SH-SY5Y (cell line): ENCODE measurements around the gene ARHGEF1.

ENCODE experiments used
- GATA2 ChIP-seq: IDR thresholded peaks from 2 replicates; pipeline ENCODE4 v1.6.1; 2011; ENCODE audit warnings: mild to moderate bottlenecking, low read depth, low read length
- GATA3 ChIP-seq: IDR thresholded peaks from 2 replicates; pipeline ENCODE4 v1.6.1; 2011; ENCODE audit warnings: low read depth, mild to moderate bottlenecking, low read length, moderate library complexity

The ARHGEF1 gene, protein sequence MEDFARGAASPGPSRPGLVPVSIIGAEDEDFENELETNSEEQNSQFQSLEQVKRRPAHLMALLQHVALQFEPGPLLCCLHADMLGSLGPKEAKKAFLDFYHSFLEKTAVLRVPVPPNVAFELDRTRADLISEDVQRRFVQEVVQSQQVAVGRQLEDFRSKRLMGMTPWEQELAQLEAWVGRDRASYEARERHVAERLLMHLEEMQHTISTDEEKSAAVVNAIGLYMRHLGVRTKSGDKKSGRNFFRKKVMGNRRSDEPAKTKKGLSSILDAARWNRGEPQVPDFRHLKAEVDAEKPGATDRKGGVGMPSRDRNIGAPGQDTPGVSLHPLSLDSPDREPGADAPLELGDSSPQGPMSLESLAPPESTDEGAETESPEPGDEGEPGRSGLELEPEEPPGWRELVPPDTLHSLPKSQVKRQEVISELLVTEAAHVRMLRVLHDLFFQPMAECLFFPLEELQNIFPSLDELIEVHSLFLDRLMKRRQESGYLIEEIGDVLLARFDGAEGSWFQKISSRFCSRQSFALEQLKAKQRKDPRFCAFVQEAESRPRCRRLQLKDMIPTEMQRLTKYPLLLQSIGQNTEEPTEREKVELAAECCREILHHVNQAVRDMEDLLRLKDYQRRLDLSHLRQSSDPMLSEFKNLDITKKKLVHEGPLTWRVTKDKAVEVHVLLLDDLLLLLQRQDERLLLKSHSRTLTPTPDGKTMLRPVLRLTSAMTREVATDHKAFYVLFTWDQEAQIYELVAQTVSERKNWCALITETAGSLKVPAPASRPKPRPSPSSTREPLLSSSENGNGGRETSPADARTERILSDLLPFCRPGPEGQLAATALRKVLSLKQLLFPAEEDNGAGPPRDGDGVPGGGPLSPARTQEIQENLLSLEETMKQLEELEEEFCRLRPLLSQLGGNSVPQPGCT

DNA sequence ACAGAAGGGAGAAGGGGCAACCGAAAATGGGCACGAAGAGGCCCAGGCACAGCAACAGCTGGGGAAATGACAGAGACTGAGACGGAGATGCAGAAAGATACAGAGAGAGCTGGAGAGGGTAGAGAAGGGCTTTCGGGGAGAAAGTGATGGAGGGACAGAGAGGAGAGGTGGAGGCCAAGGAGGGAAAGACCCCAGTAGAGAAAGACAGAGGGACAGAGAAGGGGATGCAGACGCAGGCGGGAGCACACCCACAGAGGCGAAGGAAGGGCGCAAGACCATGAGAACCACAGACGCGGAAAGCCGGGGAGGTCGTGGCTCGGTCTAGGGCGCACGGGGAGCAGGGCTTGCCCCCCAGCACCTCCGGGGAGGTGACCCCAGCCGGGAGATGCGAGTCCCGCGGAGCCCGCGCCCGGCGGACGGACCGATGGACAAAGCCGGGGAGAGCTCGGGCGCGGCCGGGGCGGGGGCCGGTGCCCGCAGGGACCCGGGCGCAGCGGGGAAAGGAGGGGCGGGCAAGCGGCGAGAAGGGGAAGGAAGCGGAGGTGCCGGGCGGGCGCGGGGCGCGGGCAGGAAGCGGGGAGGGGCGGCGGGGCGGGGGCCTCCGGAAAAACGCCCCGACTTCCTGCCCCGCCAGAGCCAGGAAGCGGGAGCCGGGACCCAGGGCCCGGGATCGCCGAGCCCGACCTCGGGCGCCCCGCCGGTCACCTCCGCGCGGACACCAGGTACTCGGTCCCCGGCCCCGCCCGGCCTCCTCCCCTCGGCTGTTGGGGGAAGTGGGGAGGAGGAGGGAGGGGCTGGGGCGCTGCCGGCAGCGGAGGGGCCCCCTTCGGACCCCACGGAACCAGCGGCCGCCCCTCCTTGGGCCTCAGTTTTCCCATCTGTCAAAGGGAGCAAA lies at the start of gene ARHGEF1:
Gene ARHGEF1 (plus strand): TSS at position 617 of the 895 bp plus-strand sequence. CDS start 4,899 bp downstream, outside the sequence.
- TF ChIP-seq GATA2 (no peak), GATA3 (no peak)

DNA sequence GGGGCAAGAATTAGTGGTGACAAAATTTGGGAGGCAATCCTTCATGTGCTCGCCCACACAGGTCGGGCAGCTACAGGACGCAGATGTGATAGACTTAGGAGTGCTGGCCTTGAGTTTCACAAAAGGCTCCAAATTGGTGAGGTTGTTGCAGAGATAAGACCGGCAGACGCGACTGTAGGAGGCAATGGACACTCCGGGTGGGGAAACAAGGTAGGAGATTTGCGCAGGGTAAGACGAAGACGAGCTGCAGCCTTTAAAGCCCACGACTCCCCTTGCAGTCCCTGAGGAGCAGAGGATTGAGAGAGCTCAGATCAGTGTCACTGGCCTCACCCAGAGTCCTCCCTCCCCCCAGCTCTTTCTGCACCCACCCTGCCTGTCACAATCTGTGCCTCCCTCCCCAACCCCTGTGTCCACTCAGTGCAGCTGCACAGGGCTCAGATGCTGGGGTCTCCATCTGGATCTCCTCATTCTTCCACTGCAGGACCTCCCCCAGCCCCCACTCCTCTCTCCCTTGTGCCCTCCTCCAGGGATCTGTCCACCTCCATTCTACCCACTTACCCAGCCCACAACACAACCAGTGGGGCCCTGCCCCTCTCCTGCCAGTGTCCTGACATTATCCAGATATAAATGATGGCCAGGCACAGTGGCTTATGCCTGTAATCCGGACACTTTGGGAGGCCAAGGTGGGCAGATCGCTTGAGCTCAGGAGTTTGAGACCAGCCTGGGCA lies 44.8 kb upstream of the ARHGEF1 start:
- TF ChIP-seq GATA2 (no peak), GATA3 (no peak)

DNA sequence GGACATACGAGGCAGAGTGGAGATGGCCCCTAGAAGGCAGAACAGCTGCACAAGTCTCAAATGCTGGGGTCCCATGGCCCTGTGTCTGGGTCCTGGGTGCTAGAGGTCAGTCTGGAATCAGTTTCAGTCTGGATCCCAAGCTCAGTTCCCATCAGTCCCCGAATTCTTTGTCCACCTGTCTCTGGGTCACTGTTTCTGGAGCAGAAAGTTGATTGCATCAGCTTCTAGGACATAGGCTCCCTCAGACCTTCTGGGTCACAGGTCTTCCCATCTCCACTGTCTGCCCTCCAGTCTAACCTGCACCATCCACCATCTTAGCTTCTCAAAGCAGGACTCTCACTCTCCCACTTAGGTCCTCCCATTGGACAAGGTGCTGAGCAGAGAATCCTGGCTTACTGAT lies 43.8 kb upstream of the ARHGEF1 start:
- TF ChIP-seq GATA2 = no peak
- no peak for TF ChIP-seq GATA3

DNA sequence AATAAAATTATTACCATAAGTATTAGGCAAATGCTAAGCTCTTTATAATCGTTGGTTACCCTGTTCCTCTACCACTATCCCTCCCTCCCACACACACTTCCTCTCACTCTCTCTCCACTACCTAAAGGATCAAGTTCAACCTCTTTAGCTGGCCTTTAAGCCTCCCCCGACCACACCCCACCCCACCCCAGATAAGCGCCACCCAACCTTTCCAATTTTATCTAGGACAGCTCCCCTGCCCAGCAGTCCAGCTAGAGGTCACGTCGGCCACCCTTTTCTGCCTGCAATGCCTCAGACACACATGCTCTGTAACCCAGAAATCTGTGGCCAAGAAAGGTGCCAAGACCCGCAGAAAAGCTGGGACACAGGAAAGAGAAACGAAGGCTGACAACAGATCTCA lies 39.6 kb upstream of the ARHGEF1 start:
- TF ChIP-seq GATA3 (no peak), GATA2 (no peak)

DNA sequence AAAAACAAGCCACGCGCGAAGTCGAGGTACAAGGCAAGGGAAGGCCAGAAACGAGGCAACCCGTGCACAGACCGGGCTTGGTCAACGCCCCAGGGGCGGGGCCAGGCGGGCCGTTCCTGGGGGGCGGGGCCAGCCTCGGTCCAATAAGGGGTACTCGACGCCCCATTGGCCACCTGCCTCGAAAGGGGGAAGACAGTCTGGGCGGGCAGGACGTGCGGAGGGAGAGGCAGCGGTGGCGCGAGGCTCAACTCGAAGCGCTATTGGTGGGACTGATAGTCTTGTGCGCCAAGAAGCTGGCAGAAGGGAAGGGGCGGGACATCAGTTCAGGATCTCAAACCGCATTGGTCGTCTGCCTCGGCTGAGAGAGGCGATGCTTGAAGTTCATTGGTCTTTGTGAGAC lies 38.4 kb upstream of the ARHGEF1 start, which contains the start of gene LYPD4:
Gene LYPD4 (minus strand): TSS at position 83 of the 400 bp plus-strand sequence. CDS start 5,398 bp downstream, outside the sequence.
- TF ChIP-seq GATA2 (no peak), GATA3 (no peak)

DNA sequence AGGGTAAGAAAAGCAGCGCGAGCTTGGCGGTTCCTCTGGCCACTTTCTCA lies 38.2 kb upstream of the ARHGEF1 start, which contains the start of gene DMRTC2:
Gene DMRTC2 (plus strand): TSS at position 42 of the 50 bp plus-strand sequence. CDS start 2,387 bp downstream, outside the sequence.
- TF ChIP-seq GATA3 (no peak), GATA2 (no peak)

DNA sequence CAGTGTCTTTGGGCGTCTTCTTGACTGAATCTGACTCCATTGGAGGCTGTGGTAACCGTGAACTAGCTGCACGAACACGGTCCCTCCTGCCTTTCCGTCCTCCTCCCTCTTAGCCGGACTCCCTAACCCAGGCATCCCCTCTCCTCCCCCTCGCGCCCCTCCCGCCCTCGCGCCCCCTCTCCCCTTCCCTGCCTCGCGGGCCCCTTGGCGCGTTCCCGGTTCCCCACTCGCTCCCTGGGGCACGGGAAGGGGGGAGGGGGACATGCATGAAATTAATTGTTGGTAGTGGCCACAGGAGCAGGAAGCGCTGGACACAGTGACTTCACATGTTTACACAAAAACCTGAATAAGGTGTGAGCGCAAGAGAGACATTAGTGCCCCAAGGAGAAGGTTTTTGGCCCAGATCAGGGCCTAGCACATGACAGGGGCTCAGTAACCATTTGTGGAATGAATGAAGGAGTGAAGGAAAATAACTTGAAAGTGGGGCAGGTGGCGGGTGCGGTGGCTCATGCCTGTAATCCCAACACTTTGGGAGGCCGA lies 37.9 kb upstream of the ARHGEF1 start:
- no peak for TF ChIP-seq GATA2
- TF ChIP-seq GATA3 = no peak

DNA sequence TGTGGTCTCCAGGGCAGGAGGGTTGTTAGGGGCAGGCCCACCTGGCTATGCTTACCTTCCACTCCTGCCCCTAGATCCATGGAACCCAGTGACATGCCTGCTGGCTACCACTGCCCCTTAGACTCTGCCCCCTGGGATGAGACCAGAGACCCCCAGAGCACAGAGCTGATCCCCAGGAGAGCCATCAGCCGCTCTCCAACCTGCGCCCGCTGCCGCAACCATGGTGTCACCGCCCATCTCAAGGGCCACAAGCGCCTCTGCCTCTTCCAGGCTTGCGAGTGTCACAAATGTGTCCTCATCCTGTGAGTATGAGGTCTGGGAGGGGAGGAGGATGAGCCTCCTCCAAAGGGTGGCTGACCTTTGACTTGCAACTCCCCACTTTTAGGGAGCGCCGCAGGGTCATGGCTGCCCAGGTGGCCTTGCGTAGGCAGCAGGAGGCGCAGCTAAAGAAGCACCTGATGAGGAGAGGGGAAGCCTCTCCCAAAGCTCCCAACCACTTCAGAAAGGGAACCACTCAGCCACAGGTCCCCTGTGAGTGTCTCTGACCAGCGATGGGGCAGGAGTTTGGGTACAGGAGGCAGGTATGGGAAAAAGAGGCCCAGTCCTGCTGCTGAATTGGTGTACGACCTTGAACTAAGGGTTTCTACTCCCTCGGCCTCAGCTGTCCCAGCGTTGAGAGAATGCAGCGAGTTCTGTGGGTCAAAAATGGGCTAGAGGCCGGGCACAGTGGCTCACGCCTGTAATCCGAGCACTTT lies 35.5 kb upstream of the ARHGEF1 start:
- TF ChIP-seq GATA2 = no peak
- TF ChIP-seq GATA3 = no peak

DNA sequence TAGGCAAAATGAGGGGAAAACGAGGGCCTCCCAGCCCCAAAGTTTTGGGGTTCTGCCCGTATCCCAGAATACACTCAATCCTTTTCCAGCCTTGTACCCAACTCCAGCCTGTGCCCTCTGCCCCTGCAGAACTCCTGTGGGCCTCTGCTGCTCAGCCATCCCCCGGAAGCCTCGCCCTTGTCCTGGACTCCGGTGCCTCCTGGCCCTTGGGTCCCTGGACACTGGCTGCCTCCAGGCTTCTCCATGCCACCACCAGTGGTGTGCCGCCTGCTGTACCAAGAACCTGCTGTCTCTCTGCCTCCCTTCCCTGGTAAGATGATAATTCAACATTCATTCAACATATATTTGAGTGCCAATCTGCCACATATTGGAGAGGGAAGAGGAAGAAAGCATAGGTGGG lies 34.3 kb upstream of the ARHGEF1 start:
- TF ChIP-seq GATA2 (no peak), GATA3 (no peak)

DNA sequence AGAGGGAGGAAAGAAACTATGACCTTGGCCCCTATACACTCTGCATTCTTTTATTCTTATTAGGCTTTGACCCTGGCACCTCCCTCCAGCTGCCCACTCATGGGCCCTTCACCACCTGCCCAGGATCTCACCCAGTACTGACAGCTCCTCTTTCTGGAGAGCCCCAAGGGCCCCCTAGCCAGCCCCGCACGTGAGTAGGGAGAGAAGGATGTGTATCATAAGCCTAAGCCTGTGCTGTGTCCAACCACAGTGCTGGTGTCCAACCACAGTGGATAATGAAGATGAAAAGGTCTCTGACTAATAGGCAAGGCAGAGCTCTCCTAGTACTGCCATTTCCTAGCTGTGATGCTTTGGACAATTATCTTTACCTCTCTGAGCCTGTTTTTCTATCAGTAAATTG lies 33.9 kb upstream of the ARHGEF1 start:
- TF ChIP-seq GATA2 = no peak
- TF ChIP-seq GATA3 = no peak

DNA sequence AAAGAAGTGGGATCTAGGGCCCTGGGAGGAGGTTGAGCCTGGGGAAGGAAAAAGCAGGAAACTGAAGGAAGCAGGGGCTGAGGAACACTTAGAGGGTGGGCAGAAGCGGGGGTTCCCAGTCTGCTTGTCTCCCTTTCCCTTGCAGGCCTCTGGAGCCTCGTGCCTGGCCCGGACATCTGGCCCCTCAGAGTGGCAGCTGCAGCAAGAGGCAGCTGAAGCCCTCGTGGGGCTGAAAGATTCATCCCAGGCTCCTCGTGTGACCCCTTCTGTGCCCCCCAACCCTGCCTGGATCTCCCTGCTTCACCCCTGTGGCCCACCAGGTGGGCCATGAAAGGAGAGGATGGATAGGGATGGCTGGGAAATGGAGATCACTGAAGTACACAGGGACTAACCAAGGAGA lies 32.6 kb upstream of the ARHGEF1 start:
- TF ChIP-seq GATA2 (no peak), GATA3 (no peak)

DNA sequence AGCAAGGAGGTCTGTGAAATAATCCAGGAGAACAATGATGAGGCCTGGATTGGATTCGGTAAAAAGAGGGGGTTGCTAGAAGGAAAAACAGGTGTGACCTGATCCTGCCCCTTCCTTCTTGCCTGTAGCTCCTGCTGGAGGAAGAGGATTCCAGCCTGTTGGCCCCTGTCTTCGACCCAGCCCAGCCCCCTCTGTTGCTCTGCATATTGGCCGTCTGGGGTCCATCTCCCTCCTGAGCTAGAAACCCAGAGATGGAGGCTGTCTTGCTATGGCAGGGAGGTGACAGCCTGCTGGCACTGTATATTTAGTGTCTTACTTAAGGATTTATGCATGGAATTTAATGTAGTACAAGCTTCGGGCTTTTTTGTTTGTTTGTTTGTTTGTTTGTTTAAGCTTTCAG lies 31.5 kb upstream of the ARHGEF1 start:
- TF ChIP-seq GATA2 = no peak
- no peak for TF ChIP-seq GATA3
